ENCODE measurements around the gene SPART. TPM values are rescaled to one million over a fixed set of nuclear protein-coding genes. Genes with fewer than 3 reads are reported as not detected.
A peak's percentile ranks its signal among the peaks of the same experiment; 100 is the strongest.

Gene SPART
- total and polyA plus RNA-seq, 3 donors from 2014 or later, result 43.3 to 66.2 (median 48.9) TPM

DNA sequence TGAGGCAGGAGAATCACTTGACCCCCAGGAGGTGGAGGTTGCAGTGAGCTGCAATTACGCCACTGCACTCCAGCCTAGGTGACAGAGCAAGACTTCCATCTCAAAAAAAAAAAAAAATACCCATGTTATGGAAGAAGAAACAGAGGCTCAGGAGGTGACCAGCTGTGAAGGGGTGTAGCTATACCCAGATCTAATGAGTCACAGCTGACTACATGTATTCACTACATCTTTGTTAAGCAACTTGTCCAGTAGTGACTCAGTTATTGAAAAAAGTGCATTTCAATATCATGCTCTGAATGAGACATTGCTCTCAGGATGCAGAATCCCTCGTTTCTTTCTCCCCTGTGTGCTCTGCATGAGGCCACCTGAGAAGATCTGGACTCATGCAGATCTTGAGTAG lies 16.1 kb upstream of the SPART start:
- WGBS, 2 donors, result 66 to 72% methylated on average over 2 of the region's 2 CpGs
- Histone ChIP-seq H3K36me3 (ENCODE audit: low read depth, missing control alignments) (no peaks in the 10 kb centered on the region), H3K27me3 (no peaks in the 10 kb centered on the region), H3K4me3 (no peak overlapping the region), H3K4me1 (no peaks in the 10 kb centered on the region), H3K9me3 (no peaks in the 10 kb centered on the region), H3K27ac (no peak overlapping the region)
- intact Hi-C loops (cut with DNase I; ENCODE audit: low total_unique reads), result no loop called here
- TF ChIP-seq POLR2A (IDR thresholded peaks at IDR 0.05), result no peak
- TF ChIP-seq, protein P1, sequence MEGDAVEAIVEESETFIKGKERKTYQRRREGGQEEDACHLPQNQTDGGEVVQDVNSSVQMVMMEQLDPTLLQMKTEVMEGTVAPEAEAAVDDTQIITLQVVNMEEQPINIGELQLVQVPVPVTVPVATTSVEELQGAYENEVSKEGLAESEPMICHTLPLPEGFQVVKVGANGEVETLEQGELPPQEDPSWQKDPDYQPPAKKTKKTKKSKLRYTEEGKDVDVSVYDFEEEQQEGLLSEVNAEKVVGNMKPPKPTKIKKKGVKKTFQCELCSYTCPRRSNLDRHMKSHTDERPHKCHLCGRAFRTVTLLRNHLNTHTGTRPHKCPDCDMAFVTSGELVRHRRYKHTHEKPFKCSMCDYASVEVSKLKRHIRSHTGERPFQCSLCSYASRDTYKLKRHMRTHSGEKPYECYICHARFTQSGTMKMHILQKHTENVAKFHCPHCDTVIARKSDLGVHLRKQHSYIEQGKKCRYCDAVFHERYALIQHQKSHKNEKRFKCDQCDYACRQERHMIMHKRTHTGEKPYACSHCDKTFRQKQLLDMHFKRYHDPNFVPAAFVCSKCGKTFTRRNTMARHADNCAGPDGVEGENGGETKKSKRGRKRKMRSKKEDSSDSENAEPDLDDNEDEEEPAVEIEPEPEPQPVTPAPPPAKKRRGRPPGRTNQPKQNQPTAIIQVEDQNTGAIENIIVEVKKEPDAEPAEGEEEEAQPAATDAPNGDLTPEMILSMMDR (IDR thresholded peaks at IDR 0.05), result no peak
- DNase-seq, result no peak

DNA sequence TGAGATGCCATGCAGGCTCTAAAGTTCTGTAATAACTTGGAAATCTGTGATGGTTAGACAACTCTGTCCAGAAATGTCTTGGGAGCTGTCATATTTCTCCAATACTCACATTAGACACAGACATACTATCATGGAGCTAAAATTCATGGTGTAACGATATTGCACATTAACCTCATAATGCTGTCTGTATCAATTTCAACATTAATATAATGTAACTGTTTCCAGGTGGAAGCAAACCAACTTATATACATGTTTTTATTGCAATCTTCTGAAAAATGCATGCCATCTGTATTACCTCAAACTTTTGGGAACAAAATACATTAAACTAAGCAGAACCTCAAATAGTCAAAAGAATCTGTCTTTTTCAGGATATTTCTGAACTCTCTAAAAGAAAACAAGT lies 14.7 kb upstream of the SPART start:
- no peak for DNase-seq
- Histone ChIP-seq H3K27ac (no peak overlapping the region), H3K27me3 (no peaks in the 10 kb centered on the region), H3K4me1 (no peaks in the 10 kb centered on the region), H3K36me3 (ENCODE audit: low read depth, missing control alignments) (no peaks in the 10 kb centered on the region), H3K9me3 (no peaks in the 10 kb centered on the region), H3K4me3 (no peak overlapping the region)
- TF ChIP-seq, protein P1 (IDR thresholded peaks at IDR 0.05), result no peak
- no peak for TF ChIP-seq POLR2A (IDR thresholded peaks at IDR 0.05)
- intact Hi-C loops (cut with DNase I; ENCODE audit: low total_unique reads), result no loop called here
- WGBS, 2 donors, result 62 to 79% methylated on average over 1 of the region's 1 CpG

DNA sequence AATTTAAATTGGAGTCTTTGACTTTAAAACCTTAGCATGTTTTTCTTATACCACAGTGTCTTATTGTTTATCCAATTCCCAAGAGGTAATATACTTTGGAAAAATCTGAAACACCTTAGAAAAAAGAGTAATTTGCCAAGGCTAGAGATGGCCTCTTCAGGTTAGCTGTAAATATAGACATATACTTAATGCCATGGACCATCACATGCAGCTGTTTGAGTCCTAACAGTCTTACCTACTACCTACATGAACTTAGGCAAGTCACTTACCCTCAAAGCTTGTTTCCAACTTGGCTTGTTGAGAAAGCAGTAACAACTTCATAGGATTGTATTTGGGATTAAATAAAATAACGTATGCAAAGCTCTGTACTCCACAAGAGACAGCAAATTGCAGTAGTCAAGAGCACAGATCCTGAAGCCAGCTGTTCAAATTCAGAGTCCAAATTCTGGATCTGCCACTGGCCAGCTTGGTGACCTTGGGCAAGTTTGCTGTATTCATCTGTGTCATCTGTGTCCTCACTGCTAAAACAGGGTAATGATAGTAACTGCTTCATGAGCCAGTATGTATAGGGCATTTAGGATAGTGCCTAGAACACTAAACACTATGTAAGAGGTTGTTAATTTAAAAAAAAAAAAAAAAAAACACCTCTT lies 13.2 kb upstream of the SPART start:
- Histone ChIP-seq H3K27ac (peak overlapping the region; percentile 0 to 79), H3K4me1 (no peaks in the 10 kb centered on the region), H3K36me3 (ENCODE audit: low read depth, missing control alignments) (no peaks in the 10 kb centered on the region), H3K9me3 (no peaks in the 10 kb centered on the region), H3K27me3 (no peaks in the 10 kb centered on the region), H3K4me3 (no peak overlapping the region)
- DNase-seq, result no peak
- intact Hi-C loops (cut with DNase I; ENCODE audit: low total_unique reads), result no loop called here
- TF ChIP-seq, protein P1 (IDR thresholded peaks at IDR 0.05), result no peak
- no peak for TF ChIP-seq POLR2A (IDR thresholded peaks at IDR 0.05)
- 50 to 68% methylated on average over 1 of the region's 1 CpG for WGBS, 2 donors

DNA sequence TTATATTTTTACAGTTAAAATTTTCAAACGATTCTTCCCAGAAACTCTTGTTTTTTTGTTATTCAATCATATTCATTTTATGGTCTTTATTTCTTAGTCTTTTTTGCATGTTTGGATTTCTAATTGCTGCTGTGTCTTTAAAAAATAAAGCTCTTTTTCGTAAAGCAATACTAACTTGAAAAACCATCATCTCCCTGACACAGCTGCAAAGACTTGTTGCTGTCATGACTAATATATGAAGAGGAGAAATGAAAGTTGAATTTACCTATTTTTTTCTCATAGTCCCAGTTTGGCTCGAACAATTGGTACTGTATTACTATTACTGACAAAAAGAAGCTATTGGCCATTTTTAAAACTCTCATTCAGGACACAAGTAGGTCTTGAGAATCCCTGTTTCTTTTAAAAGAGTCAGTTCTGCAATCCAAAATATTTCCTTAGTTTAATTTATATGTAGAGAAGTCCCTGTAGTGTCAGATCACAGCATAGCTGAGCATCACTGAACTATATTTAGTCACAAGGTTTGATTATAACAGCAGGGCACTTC lies 12.1 kb upstream of the SPART start:
- 57 to 60% methylated on average over 3 of the region's 3 CpGs for whole genome bisulfite sequencing, 2 donors
- intact Hi-C loops (cut with DNase I; ENCODE audit: low total_unique reads), result no loop called here
- H3K36me3 ChIP-seq (ENCODE audit: low read depth, missing control alignments), result no peaks in the 10 kb centered on the region
- no peak overlapping the region for H3K4me3 ChIP-seq
- H3K9me3 ChIP-seq, result no peaks in the 10 kb centered on the region
- TF ChIP-seq, protein P1 (IDR thresholded peaks at IDR 0.05), result no peak
- TF ChIP-seq POLR2A (IDR thresholded peaks at IDR 0.05), result no peak
- H3K27me3 ChIP-seq, result no peaks in the 10 kb centered on the region
- no peak for DNase-seq
- peak overlapping the region; percentile 24 to 79 for H3K27ac ChIP-seq
- no peaks in the 10 kb centered on the region for H3K4me1 ChIP-seq

DNA sequence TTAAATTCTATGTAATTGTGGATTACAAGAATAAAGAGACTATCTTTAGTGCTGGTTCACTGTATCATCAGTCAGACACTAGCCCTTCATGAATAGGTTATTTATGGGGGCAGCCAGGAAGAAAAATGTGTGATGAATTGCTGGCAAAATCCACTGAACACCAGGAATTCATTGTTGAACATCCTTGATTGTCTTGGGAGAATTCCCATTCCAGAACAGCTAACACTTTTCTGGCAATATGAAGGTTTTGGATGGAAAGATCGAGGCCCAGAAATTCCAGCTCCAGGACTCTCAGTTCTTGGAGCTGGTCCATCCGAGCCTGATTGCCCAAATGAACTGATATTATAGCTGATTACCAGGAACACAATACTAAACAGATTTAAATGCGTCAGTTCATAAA lies 11.5 kb upstream of the SPART start:
- 36 to 46% methylated on average over 3 of the region's 3 CpGs for WGBS, 2 donors
- TF ChIP-seq, protein P1 (IDR thresholded peaks at IDR 0.05), result no peak
- no peak for TF ChIP-seq POLR2A (IDR thresholded peaks at IDR 0.05)
- Histone ChIP-seq H3K27ac (peak overlapping the region; percentile 18 to 79), H3K27me3 (no peaks in the 10 kb centered on the region), H3K4me1 (no peaks in the 10 kb centered on the region), H3K36me3 (ENCODE audit: low read depth, missing control alignments) (no peaks in the 10 kb centered on the region), H3K9me3 (no peaks in the 10 kb centered on the region), H3K4me3 (no peak overlapping the region)
- intact Hi-C loops (cut with DNase I; ENCODE audit: low total_unique reads), result no loop called here
- DNase-seq, result peak; percentile 77
